Neuronal stem cell (in vitro differentiated cells): ENCODE results near the gene EYS.

Experiments
- DNase-seq: peaks from one replicate; pipeline ENCODE4 v3.0.0-alpha.2; 2013; ENCODE audit warnings: low spot score
- H2AFZ ChIP-seq: one replicate; pipeline ENCODE4 v1.6.1; 2013; ENCODE audit warnings: mild to moderate bottlenecking, low read length, inconsistent platforms
- H2AK5ac ChIP-seq: 2 replicates; pipeline ENCODE4 v1.6.1; 2013; ENCODE audit warnings: low read depth, mild to moderate bottlenecking, inconsistent platforms, low read length, moderate library complexity, mixed read lengths
- H2BK120ac ChIP-seq: 2 replicates; pipeline ENCODE4 v1.6.1; 2013; ENCODE audit warnings: low read depth, mild to moderate bottlenecking, inconsistent platforms, low read length, moderate library complexity, mixed read lengths
- H2BK12ac ChIP-seq: one replicate; pipeline ENCODE4 v1.6.1; 2013; ENCODE audit warnings: low read length, inconsistent platforms
- H2BK15ac ChIP-seq: 2 replicates; pipeline ENCODE4 v1.6.1; 2013; ENCODE audit warnings: mild to moderate bottlenecking, low read length, inconsistent platforms, mixed read lengths
- H2BK5ac ChIP-seq: one replicate; pipeline ENCODE4 v1.6.1; 2013; ENCODE audit warnings: inconsistent platforms, mild to moderate bottlenecking, low read length, moderate library complexity
- H3K14ac ChIP-seq: one replicate; pipeline ENCODE4 v1.6.1; 2013; ENCODE audit warnings: low read length, inconsistent platforms
- H3K18ac ChIP-seq: 2 replicates; pipeline ENCODE4 v1.6.1; 2013; ENCODE audit warnings: low read length, inconsistent platforms
- H3K23ac ChIP-seq: 2 replicates; pipeline ENCODE4 v1.6.1; 2013; ENCODE audit warnings: low read depth, mild to moderate bottlenecking, mixed read lengths, low read length, inconsistent platforms; ENCODE audit not compliant: poor library complexity
- H3K27ac ChIP-seq: replicated peaks from 3 replicates; pipeline ENCODE4 v1.5.1; 2013; ENCODE audit warnings: low read length, inconsistent platforms
- H3K27me3 ChIP-seq, 3 experiments: 2 replicates each; pipeline ENCODE4 v1.6.1; 2013; ENCODE audit warnings: low read length in 3 of 3, mild to moderate bottlenecking in 2 of 3, inconsistent platforms in 1 of 3, low read depth in 1 of 3, mixed read lengths in 1 of 3, moderate library complexity in 1 of 3; ENCODE audit not compliant: control insufficient read depth in 3 of 3, insufficient read depth in 3 of 3
- H3K36me3 ChIP-seq, 2 donors: replicated peaks in 1 of 2; 2 replicates each; pipeline ENCODE4 v1.6.1; 2013; ENCODE audit warnings: low read length in 2 of 2; ENCODE audit not compliant: control insufficient read depth in 2 of 2, insufficient read depth in 2 of 2
- H3K4ac ChIP-seq: 2 replicates; pipeline ENCODE4 v1.6.1; 2013; ENCODE audit warnings: inconsistent platforms, mild to moderate bottlenecking, low read length, moderate library complexity
- H3K4me1 ChIP-seq, 2 donors: 1 replicate in 1 of 2; 2 replicates in 1 of 2; pipeline ENCODE4 v1.6.1; 2013; ENCODE audit warnings: low read length in 2 of 2, low read depth in 1 of 2; ENCODE audit not compliant: control insufficient read depth in 2 of 2, insufficient read depth in 1 of 2
- H3K4me2 ChIP-seq: one replicate; pipeline ENCODE4 v1.6.1; 2013; ENCODE audit warnings: mild to moderate bottlenecking, low read length, inconsistent platforms; ENCODE audit not compliant: insufficient read depth, poor library complexity, severe bottlenecking
- H3K4me3 ChIP-seq, 2 donors: 2 replicates each; pipeline ENCODE4 v1.5.1; 2013; ENCODE audit warnings: low read length in 2 of 2, mild to moderate bottlenecking in 2 of 2, inconsistent platforms in 1 of 2, moderate library complexity in 1 of 2
- H3K79me1 ChIP-seq: one replicate; pipeline ENCODE4 v1.6.1; 2013; ENCODE audit warnings: low read depth, mild to moderate bottlenecking, inconsistent platforms, low read length, moderate library complexity
- H3K9ac ChIP-seq: one replicate; pipeline ENCODE4 v1.6.1; 2013; ENCODE audit warnings: mild to moderate bottlenecking, low read depth, low read length, inconsistent platforms; ENCODE audit not compliant: poor library complexity
- H3K9me3 ChIP-seq, 2 donors: replicated peaks in 1 of 2; 2 replicates each; pipeline versions ENCODE3 to v1.6.1; 2013; ENCODE audit warnings: low read length in 2 of 2, mild to moderate bottlenecking in 2 of 2, inconsistent platforms in 1 of 2, low read depth in 1 of 2, mixed read lengths in 1 of 2, moderate library complexity in 1 of 2; ENCODE audit not compliant: control insufficient read depth in 2 of 2, insufficient read depth in 1 of 2
- H4K8ac ChIP-seq: one replicate; pipeline ENCODE4 v1.6.1; 2013; ENCODE audit warnings: low read depth, mild to moderate bottlenecking, inconsistent platforms, low read length, moderate library complexity
- H4K91ac ChIP-seq: one replicate; pipeline ENCODE4 v1.6.1; 2013; ENCODE audit warnings: low read length, low read depth, mild to moderate bottlenecking, inconsistent platforms; ENCODE audit not compliant: poor library complexity
- WGBS, 2 donors: extraction: QIAGEN DNeasy Blood & Tissue Kit; methylation state at CpG; one replicate each; pipeline ENCODE4 v1.1.7; 2013; ENCODE audit warnings: missing lambda C conversion rate in 2 of 2, mixed read lengths in 1 of 2; ENCODE audit not compliant: insufficient read length in 2 of 2, insufficient replicate concordance in 1 of 2; ENCODE audit errors: extremely low coverage in 2 of 2; 5-methylcytosine and 5-hydroxymethylcytosine counted together

EYS gene

DNA sequence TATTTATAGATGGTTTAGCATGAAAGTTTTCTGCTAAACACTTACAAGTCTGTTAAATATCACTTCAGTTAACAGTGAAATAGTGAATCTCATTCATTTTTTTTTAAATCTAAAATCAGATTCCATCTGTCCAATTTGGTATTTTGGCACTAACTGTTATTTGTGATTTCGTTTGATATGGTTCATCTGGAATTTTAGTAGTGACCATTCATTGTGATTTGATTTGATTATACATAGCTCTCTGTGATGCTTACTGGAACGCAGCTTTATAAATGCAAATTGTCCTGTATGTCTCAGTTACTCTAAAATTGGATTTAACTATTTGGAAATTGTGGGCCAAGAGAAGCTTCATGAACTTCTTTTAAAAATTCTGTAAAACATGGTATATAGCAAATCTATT is 571.5 kb downstream of the EYS start:
- Histone ChIP-seq H3K4me1 (no peaks in the 10 kb centered on the region), H3K18ac (no peak overlapping the region), H4K8ac (no peak overlapping the region), H3K4ac (no peak overlapping the region), H3K36me3 (no peaks in the 10 kb centered on the region), H2BK12ac (no peak overlapping the region), H2AK5ac (no peak overlapping the region), H3K27ac (no peak overlapping the region), H3K27me3 (no peaks in the 10 kb centered on the region), H3K79me1 (no peaks in the 10 kb centered on the region), H4K91ac (no peak overlapping the region), H2BK120ac (no peak overlapping the region), H2BK15ac (no peak overlapping the region), H2AFZ (no peak overlapping the region), H3K9ac (no peak overlapping the region), H3K23ac (no peak overlapping the region), H3K14ac (no peak overlapping the region), H3K9me3 (no peaks in the 10 kb centered on the region), H3K4me2 (no peak overlapping the region), H3K4me3 (no peak overlapping the region), H2BK5ac (no peak overlapping the region)
- WGBS, 2 donors = no CpG with 5 or more reads among the region's 2 CpGs
- no peak for DNase-seq

DNA sequence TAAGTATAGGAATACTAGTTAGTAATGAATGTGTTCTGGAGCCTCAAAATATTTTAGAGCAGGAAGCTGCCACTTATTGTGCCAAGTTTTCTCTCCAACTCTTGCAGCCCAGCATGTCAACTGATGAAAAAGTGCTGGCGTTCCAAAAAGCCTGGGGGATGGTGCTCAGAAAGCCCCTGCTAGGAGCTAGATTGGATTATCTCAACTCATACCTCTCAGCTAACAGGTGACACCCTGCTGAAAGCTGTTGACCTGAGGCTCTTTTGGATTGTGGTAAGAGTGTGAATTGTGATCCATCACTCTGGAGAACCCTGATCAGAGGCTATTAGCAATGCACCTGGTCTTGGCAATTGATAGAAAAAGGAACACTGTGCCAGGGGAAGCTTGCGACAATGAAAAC is 580.4 kb downstream of the EYS start:
- Histone ChIP-seq H3K79me1 (no peaks in the 10 kb centered on the region), H2AK5ac (no peak overlapping the region), H2BK15ac (no peak overlapping the region), H3K4me1 (peaks cover 0 to 6% of the 10 kb centered on the region in 2 donors), H3K14ac (no peak overlapping the region), H3K23ac (no peak overlapping the region), H3K9ac (no peak overlapping the region), H3K4me2 (no peak overlapping the region), H2AFZ (no peak overlapping the region), H2BK12ac (no peak overlapping the region), H3K4ac (no peak overlapping the region), H3K27me3 (no peaks in the 10 kb centered on the region), H2BK120ac (no peak overlapping the region), H3K4me3 (no peak overlapping the region), H4K91ac (no peak overlapping the region), H3K27ac (no peak overlapping the region), H3K9me3 (no peaks in the 10 kb centered on the region), H4K8ac (no peak overlapping the region), H3K36me3 (no peaks in the 10 kb centered on the region), H2BK5ac (no peak overlapping the region), H3K18ac (peak overlapping the region; percentile 28)
- WGBS, 2 donors = no CpG with 5 or more reads among the region's 2 CpGs
- DNase-seq = no peak

DNA sequence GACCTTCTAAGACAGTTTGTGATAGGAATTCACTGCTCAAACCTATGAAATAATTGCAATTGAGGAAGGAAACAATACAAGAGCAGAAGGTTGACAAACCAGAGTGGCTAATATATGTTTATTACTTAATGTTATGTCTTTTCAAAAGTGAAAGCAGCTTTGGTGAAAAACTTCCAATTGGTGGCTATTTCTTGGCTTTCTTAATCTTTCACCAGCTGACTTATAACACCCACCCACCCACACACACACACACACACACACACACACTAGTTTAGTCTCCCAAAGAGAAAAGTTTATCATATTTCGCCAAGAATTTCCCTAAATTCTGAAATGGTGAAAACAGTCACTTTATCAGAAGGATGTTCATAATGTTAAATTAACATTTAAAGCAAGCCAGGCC is 583.5 kb downstream of the EYS start:
- Histone ChIP-seq H3K18ac (no peak overlapping the region), H3K4ac (no peak overlapping the region), H3K79me1 (no peaks in the 10 kb centered on the region), H3K9ac (no peak overlapping the region), H3K9me3 (no peaks in the 10 kb centered on the region), H2BK12ac (no peak overlapping the region), H2BK5ac (no peak overlapping the region), H2AK5ac (no peak overlapping the region), H4K91ac (no peak overlapping the region), H3K14ac (no peak overlapping the region), H3K27me3 (no peaks in the 10 kb centered on the region), H3K4me3 (no peak overlapping the region), H2AFZ (no peak overlapping the region), H3K23ac (no peak overlapping the region), H3K4me1 (peaks cover 0 to 6% of the 10 kb centered on the region in 2 donors), H4K8ac (no peak overlapping the region), H3K36me3 (no peaks in the 10 kb centered on the region), H2BK15ac (no peak overlapping the region), H3K27ac (no peak overlapping the region), H2BK120ac (no peak overlapping the region), H3K4me2 (no peak overlapping the region)
- DNase-seq = no peak
- no CpG with 5 or more reads among the region's 1 CpG for WGBS, 2 donors

DNA sequence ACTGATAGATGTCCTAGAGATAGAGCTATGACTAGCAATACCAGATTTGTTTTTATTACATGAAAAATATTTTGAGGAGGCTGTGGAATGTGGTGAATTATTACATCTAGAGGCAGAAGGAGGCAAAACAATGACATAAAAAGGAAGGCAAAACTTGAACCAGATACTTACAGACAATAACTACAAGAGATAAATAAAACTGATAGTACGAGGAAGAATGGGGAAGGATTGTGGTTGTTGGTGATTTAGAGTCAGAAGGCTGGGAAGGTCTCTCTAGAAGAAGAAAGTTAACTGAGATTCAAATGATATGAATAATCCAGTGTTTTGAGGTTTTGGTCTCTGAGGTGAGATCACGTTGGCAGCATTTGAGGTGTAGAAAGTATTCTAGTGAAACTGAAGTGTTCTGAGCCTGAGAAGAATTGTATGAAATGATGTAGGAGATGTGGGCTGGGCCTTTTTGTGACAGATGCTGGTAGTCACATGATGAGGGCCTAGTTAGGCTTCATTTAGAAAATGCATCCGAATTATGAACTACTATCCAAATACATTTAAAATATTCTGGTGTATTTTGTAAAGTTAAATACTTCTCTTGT is 589.1 kb downstream of the EYS start:
- H3K9me3 ChIP-seq = no peaks in the 10 kb centered on the region
- no peak overlapping the region for H3K4me2 ChIP-seq
- H3K27me3 ChIP-seq = no peaks in the 10 kb centered on the region
- no peak overlapping the region for H2BK120ac ChIP-seq
- no peaks in the 10 kb centered on the region for H3K79me1 ChIP-seq
- H3K4me3 ChIP-seq = no peak overlapping the region
- no peaks in the 10 kb centered on the region for H3K36me3 ChIP-seq
- no peak overlapping the region for H3K14ac ChIP-seq
- DNase-seq = no peak
- H4K8ac ChIP-seq = no peak overlapping the region
- H2AFZ ChIP-seq = no peak overlapping the region
- no peak overlapping the region for H3K18ac ChIP-seq
- H3K4me1 ChIP-seq = no peaks in the 10 kb centered on the region
- H3K23ac ChIP-seq = no peak overlapping the region
- H2BK12ac ChIP-seq = no peak overlapping the region
- H3K27ac ChIP-seq = no peak overlapping the region
- 100% methylated on average over 1 of the region's 3 CpGs; no CpG with 5 or more reads in 1 of the 2 donors for WGBS, 2 donors
- H2BK5ac ChIP-seq = no peak overlapping the region
- no peak overlapping the region for H3K4ac ChIP-seq
- no peak overlapping the region for H3K9ac ChIP-seq
- no peak overlapping the region for H2AK5ac ChIP-seq
- H4K91ac ChIP-seq = no peak overlapping the region
- no peak overlapping the region for H2BK15ac ChIP-seq
